ENCODE results near the gene GLB1L3. TPM values are rescaled to one million over a fixed set of nuclear protein-coding genes. Genes with fewer than 3 reads are reported as not detected.

Gene GLB1L3
- total and polyA plus RNA-seq, 2 of the 4 experiments (the other 2 are of a cell fraction), result not detected

DNA sequence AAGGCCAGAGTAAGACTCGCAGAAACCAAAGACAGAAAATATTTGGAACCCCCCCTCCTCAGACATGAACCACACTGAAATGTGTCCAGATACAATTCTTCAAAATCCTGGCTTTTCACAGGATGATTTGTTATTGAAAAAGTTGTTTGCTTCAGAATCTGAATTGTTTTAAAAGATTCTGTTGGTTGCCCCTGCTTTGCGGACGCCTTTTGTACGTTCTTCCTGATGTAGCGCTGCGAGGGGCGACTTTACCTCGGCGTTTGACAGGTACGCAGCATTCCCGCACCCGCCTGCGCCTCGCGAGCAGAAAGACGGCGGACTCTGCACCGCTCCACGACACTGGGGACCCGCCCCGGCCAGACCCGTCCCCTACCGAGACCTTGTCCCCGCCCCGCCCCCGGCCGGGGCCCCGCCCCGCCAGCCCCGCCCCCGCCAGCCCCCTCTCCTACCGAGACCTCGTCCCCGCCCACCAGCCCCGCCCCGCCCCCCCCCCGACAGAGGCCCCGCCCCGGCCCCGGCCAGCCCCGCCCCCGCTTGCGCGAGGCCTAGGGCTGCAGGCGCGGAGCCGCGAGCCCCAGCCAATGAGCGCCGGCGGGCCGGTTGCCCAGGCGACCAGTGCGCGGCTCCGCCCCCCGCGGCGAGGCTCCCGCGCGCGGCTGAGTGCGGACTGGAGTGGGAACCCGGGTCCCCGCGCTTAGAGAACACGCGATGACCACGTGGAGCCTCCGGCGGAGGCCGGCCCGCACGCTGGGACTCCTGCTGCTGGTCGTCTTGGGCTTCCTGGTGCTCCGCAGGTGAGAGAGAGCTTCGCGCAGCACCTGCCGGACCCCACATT, 55.4 kb downstream of the GLB1L3 start, which contains the start of gene GLB1L2 (continued):
- no peak for TF ChIP-seq NFE2L2 (IDR thresholded peaks at IDR 0.05; ENCODE audit: low read depth, low read length)

DNA sequence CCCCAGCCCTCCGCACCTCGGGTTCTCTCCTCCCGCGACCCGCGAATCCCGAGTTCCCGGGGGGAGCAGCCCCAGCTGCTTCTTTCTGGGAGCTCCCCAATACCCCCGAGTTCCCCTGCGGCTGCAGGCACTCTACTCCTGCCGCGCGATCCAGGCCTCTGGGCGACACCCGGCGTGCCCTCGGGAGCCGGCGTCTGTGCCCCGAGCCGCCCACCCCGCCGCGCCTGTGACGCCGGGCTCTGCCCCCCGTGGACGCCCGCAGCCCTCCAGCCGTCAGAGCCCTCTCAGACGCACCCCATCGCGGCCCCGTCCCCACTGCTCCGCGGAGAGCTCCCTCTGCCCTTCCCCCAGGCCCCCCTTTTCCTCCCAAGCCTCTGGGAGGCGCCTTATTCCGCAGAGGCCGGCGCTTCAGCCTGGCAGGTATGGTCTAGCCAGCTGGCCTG, 56.0 kb downstream of the GLB1L3 start:
- Histone ChIP-seq H2BK20ac (ENCODE audit: low read depth, low read length) (no peak overlapping the region), H4K91ac (ENCODE audit: insufficient read depth, low read depth, low read length) (no peak overlapping the region), H2AK5ac (ENCODE audit: low read depth, low read length) (no peak overlapping the region), H2AFZ (replicated peaks; ENCODE audit: low read length, poor library complexity) (peak overlapping the region; percentile 65), H3K56ac (ENCODE audit: extremely low read depth, insufficient read depth, low read length) (no peak overlapping the region), H3K9me1 (ENCODE audit: insufficient read depth, low read length) (no peaks in the 10 kb centered on the region), H3K36me3 (ENCODE audit: control insufficient read depth, insufficient read depth, low read length) (no peaks in the 10 kb centered on the region), H2BK120ac (ENCODE audit: low read depth, low read length) (no peak overlapping the region), H3K27ac (ENCODE audit: insufficient read depth, low read length) (no peak overlapping the region), H3K4ac (ENCODE audit: low read depth, low read length) (no peak overlapping the region), H4K8ac (ENCODE audit: low read depth in 2 of 2, low read length in 2 of 2) (no peak overlapping the region), H3K18ac (ENCODE audit: low read depth, low read length) (no peak overlapping the region), H2BK15ac (ENCODE audit: low read depth, low read length) (no peak overlapping the region), H2BK5ac (ENCODE audit: low read depth, low read length, poor library complexity, severe bottlenecking) (no peak overlapping the region), H3K4me2 (ENCODE audit: low read depth, low read length) (peak overlapping the region; percentile 47), H4K20me1 (ENCODE audit: insufficient read depth, low read length) (no peaks in the 10 kb centered on the region), H4K5ac (ENCODE audit: low read depth, low read length) (no peak overlapping the region), H2AK9ac (replicated peaks; ENCODE audit: low read depth, low read length, poor library complexity) (no peak overlapping the region), H3K9ac (ENCODE audit: low read depth, low read length) (no peak overlapping the region), H3K4me1 (ENCODE audit: control insufficient read depth, insufficient read depth, low read length) (no peaks in the 10 kb centered on the region), H3K79me1 (ENCODE audit: low read depth in 1 of 2, low read length in 2 of 2) (no peaks in the 10 kb centered on the region), H3K14ac (replicated peaks; ENCODE audit: low read depth, low read length) (no peak overlapping the region), H3K9me3 (ENCODE audit: control insufficient read depth, insufficient read depth, low read length) (no peaks in the 10 kb centered on the region), H3K4me3 (ENCODE audit: insufficient read depth, low read depth, low read length) (no peak overlapping the region), H3K27me3 (ENCODE audit: control insufficient read depth, insufficient read depth, low read length) (peaks cover 14% of the 10 kb centered on the region), H3K23ac (ENCODE audit: low read depth, low read length) (no peak overlapping the region)
- no TSS peak for BruUV-seq (replicated peaks)
- in situ Hi-C loops (cut with MboI; ENCODE audit: low sequenced_read_pairs), result no loop called here
- TF ChIP-seq FOS (IDR thresholded peaks at IDR 0.05; ENCODE audit: low read depth, low read length) (no peak), MAFK (IDR thresholded peaks at IDR 0.05; ENCODE audit: low read depth, low read length) (no peak), MAZ (IDR thresholded peaks at IDR 0.05; ENCODE audit: borderline replicate concordance, low read depth, low read length) (no peak)
- ATAC-seq (ENCODE audit: low read depth), result peak; percentile 9; the same call in 1 of the 2 replicates
- dilution Hi-C loops (cut with HindIII; ENCODE audit: low sequenced_read_pairs, unreplicated experiment), result no loop called here
- ChIA-PET CTCF (no interaction called here), POLR2A (ENCODE audit: unreplicated experiment) (no interaction called here)
- intact Hi-C loops (cut with micrococcal nuclease), result no loop called here
- DNase-seq, result no peak
- WGBS, 2 experiments (ENCODE audit: extremely low coverage in 2 of 2, insufficient read length in 1 of 2), result 8% methylated on average over 15 of the region's 40 CpGs; no CpG with 5 or more reads in 1 of the 2 experiments

All from IMR-90 (cell line).